NCI-H748 (cell line): ENCODE results near the gene AADAT.
A peak's percentile ranks its signal among the peaks of the same experiment; 100 is the strongest.

Experiments used
- DNase-seq: peaks from one replicate; lab custom pipeline; 2025; ENCODE audit not compliant: unreplicated experiment; lab: John Stamatoyannopoulos, UW

Gene AADAT

DNA sequence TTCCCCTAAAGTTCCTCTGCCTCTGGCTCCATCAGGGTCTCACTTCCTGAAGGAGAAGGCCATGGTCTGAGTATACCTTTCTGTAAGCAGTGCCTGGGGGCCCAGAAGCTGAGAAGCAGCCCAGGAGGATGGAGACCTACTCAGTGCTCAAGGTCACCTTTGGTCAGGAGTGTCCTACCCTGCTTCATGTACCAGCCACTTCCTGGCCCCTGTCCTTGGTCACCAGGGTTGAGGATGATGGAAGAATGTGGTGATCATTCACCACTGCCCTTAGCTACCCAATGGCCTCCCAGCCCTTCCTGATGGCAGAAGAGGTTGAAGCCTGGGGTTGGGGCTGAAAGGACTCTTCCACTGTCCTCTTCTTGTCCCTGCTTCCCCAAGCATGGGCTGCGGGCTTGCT lies 54.5 kb downstream of the AADAT start:
- no peak for DNase-seq

DNA sequence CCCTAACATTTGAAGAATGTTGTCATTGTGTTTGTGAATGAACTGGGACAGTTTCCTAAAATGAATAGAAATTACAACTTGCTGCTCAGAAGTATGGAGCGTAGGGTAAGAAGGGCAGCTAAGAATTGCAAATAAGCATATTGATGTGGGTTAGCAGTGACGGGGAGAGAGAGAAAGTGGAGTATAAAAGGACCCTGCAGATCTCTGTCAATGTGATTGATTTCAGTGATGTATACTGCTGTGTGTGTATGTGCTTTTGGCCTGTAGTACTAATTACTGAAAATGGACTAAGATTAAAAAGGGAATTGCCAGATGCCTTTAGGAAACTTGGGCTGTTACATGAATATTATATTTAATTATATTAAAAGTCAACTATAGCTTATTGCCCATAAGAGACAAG lies 55.8 kb downstream of the AADAT start:
- DNase-seq = no peak

DNA sequence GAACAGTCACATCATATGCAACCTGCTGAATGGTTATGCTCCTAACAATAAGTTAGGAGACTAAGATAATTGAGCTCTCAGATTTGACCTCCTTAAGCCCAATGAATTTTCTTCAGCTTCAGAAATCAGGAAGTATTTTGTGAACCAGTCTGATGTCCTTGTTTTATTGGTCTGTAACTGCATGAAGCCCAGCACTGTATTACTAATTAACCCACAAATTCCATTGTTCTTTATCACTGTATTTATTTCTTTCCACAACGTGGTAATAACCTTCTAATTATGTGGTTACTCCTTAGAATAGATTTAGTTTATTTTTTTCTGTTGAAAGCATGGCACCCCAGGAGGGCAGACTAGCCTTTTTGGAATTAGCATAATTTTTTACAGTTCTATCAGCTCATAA lies 59.6 kb downstream of the AADAT start:
- DNase-seq = no peak

DNA sequence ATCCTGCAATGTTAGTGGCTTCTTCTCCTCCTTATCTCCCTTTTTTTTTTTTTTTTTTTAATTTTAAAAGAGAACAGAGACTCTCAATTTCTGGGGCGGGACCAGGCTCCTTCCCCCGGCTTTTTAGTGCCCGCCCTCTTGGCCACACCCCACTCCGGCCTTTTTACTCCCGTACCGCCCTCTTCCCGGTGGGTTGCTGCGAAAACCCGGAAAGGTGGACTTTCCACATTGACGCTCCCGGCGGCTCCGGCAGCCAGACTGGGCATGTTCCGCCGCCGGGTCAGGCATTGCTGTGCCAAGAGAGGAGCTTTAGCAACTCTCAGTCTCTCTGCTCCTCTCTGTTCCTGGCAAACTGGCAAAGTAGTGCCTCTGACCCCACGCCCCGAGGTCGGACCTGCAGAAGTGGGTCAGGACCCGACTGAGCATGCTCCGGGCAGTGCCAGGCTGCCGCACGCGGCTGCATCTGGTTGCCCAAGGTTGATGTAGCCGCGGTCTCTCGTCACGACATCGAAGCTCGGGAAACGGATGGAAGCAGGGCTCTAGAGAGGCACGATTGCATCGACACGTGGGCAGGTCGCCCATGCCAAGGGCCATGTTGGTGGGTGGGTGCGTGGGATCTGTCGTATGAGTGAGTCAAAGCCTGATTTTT lies 62.5 kb downstream of the AADAT start:
- peak; percentile 85 for DNase-seq

DNA sequence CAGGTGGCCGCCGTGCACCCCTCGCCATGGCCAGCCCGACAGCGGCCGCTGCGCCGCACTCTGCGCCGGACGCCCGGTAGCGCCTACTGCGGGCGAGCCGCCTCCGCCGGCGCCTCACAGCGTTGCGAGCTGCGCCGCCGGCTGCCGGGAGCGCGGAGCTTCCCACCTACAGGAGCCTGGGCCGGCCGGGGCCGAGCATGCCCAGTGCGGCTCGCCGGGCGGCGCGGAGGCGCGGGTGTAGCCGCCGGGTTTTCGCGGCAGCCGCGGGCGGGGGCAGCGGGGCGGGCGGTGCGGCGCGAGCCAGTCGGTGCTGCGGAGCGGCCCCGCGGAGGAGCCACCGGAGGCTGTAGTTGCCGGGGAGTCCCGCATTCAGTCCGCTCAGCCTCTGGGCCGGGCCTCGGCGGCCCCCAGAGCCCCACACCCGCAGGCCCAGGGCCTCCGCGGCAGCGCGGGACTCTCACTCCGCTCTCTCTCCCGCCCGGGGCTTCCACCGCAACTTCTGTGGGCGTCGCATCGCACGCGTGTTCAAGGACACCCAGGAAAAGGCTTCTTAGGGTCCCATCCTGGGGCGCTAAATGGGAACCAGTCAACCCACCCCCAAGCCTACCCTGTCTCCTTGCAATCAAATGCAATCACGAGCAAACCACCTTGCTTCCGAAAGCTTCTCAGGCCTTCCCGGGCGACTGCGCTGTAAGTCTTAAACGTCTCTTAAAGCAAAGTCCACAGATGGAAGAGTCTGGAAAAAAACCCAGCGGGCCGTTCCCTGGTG lies 63.3 kb downstream of the AADAT start, which contains the start of gene MFAP3L:
Gene MFAP3L, minus strand, starts transcription at position 143 of the 769 bp plus-strand sequence. CDS start 20,518 bp downstream, outside the sequence.
- DNase-seq = peak; percentile 82

DNA sequence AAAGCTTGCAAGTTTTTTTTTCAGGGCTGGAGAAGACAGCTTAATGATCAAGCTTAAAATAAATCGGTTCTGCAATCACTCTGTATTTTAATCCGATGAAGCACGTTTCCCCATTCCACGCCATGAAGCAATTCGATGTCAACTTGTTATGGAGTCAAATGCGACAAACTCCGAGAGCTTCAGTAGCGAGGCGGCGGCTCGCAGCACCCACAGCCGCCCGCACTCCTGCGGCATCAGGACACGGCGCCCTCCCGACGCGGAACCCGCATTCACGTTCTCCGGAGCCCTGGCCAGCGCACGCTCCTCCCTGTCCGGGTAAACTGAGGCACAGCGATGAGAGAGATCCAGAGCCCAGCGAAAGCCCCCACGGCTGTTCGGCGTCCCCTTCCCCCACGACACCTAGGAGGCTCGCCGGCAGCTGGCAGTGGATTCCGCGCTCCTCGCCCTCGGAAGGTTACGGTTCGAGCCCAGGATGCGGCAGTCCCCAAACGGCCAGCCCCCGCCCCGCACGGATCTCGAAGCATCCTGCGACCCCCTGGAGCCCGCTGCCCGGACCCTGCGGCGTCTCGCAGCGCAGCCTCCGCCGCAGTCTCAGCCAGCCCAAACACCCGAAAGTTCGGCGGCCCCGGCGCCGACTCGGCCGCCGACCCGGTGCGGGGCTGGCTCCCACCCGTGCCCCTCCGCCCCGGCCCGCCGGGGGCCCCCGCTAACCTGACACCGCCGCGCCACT lies 64.1 kb downstream of the AADAT start:
- DNase-seq = no peak

DNA sequence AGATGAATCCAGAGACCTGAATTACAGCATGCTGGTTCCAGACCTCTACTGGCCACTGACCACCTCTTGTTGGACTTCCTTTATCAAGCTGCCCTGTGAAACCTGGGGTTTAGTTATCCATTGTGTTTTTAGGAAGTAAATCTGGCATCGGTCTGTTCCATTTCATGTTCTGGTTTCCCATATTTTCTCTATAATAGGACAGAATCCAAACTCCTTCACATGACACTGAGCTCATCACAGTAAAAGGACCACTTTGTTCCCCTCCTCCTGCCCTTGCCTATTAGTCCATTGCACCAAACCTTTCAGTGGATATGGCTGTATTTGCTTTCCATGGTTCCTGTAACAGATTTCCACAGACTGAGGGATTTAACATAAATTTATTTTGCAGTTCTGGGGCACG lies 67.5 kb downstream of the AADAT start:
- DNase-seq = no peak

DNA sequence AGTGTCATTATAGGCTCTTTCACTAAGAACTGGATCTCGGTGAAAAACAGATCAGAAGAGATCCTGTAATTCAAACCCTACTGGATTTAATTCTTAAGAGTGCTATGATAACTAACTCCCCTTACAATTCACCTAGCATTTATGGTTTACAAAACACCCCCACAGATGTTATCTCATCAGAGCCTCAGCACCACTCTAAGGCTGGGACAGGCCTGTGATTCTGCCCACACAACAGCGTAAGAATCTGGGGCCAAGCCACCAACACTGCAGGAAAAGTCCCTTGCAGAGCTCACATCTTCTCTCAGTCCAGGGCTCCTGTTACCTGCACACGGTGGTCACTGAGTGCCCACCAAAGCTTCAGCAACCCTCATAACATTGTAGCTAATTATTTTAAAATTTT lies 72.5 kb downstream of the AADAT start:
- DNase-seq = no peak

DNA sequence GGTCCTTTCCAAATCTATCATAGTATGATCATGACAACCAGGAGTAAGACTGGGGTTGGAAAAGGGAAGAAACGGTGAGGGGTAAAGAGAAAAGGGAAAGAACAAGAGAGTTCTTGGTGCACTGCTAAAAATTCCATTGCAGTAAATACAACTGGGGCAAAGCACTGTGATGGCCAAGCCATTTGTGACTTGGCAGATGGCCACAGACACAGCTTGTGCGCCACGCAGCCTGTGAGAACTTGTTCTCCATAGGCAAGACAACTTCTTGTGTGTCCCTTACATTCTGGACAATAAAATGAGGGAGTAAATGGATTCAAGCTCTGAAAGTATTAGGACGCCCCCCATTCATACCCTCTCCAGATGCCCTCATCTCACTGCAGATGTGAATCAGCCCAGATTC lies 74.5 kb downstream of the AADAT start:
- DNase-seq = no peak

DNA sequence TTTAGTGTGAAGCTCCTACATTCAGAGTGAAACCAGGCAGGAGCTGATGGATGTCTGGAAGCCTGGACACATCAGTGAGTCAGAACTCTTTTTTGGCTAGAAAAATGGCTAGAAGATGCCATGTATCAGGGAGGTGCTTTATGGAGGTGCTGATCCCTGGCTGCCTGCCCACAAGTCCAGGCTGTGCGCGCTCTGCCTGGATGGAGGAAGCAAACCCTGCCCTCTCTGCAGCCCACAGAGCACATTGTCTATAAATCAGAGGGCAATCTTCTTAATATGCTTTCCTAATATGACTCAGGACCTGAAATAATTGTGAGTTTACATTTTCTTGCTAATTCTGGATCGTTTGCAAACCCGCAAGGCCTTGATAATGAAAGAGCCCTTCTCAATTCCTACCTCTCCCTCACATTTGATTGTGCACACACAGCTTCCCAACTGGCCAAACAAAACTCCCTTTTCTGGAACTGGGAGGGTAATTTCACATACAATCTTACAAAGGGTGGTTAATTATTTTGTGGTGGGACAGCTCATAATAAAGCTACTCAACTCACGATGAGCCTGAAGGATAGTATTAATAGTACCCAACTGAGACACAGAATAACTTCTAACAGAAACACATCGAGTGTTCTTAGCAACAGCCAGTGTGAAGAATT lies 75.3 kb downstream of the AADAT start:
- no peak for DNase-seq

DNA sequence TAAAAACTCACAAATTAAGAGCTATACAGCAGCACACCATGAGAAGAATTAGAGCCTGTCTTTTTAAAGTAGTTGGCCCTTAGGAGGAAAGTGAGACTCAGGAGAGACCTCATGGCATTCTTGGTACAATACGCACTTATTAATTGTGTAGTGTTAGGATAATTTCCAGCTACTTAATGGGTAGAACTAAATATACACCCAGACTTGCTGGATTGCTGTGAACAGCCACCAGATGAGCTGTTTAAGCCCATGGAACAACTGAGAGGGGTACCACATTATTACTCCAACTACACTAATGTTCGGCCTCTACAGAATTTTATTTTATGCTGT lies 77.2 kb downstream of the AADAT start:
- DNase-seq = no peak

DNA sequence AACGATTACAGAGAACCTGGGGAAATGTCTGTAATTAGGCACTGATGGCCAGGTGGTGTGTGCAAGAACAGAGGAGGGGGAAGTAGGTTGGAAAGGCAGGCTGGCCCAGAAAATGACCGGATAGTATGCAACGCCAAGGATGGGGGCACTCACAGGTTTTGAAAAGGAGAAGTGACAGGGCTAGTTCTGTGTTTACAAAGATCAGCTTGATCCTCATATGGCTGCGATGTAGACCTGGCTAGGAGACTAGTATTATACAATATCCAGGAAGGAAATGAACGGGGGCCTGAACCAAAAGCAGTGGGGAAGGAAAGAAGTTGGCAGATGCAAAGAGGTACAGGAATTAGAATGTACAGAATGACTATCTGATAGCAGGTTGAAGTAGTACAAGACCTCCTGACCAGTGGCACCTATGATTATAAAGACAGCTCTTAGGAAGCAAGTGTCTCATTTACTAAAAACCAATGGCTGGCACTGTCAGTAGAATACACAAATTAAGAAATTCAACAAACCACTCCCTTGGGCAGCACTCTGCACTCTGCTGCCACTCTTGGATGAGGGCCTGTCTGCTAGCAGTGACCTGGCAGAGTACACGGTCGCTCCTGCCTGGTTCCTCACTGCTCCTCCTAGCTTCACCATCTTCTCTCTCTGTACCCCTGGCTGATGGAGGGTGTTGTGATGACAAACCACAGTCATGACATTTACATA lies 77.7 kb downstream of the AADAT start:
- no peak for DNase-seq
